NOMO-1 treated with dmso at 0.1 percent for 144 hours (cell line): Measurements from ENCODE around the gene MTMR2.

Experiments
- DNase-seq: peaks from one replicate; lab custom pipeline; 2025; ENCODE audit not compliant: unreplicated experiment; lab: John Stamatoyannopoulos, UW

MTMR2 gene

GRCh38 chr11:95918720-95919119 is 5.2 kb downstream of the MTMR2 start:
- no peak for DNase-seq

- DNase-seq = no peak
Observed at GRCh38 chr11:95918056-95918455, 5.9 kb downstream of the MTMR2 start.

- no peak for DNase-seq
Observed at GRCh38 chr11:95917193-95918036, 6.5 kb downstream of the MTMR2 start.

GRCh38 chr11:95916049-95916448 is 7.9 kb downstream of the MTMR2 start:
- no peak for DNase-seq

- DNase-seq = no peak
Observed at GRCh38 chr11:95915051-95915450, 8.9 kb downstream of the MTMR2 start.

- no peak for DNase-seq
Observed at GRCh38 chr11:95913830-95914615, 9.9 kb downstream of the MTMR2 start.

GRCh38 chr11:95912902-95913560 is 10.9 kb downstream of the MTMR2 start:
- DNase-seq = no peak

- no peak for DNase-seq
Observed at GRCh38 chr11:95911369-95911759, 12.5 kb downstream of the MTMR2 start.

GRCh38 chr11:95910638-95911368 is 13.1 kb downstream of the MTMR2 start:
- DNase-seq = no peak

- DNase-seq = no peak
Observed at GRCh38 chr11:95908826-95909225, 15.1 kb downstream of the MTMR2 start.

- DNase-seq = no peak
Observed at GRCh38 chr11:95907476-95907875, 16.4 kb downstream of the MTMR2 start.

- DNase-seq = no peak
Observed at GRCh38 chr11:95904009-95904650, 19.8 kb downstream of the MTMR2 start.

GRCh38 chr11:95898782-95899181 is 25.1 kb downstream of the MTMR2 start:
- DNase-seq = no peak

- DNase-seq = no peak
Observed at GRCh38 chr11:95897731-95898130, 26.2 kb downstream of the MTMR2 start.

GRCh38 chr11:95895815-95896214 is 28.1 kb downstream of the MTMR2 start:
- DNase-seq = peak; percentile 1

- DNase-seq = no peak
Observed at GRCh38 chr11:95892892-95893570, 30.9 kb downstream of the MTMR2 start.

GRCh38 chr11:95892492-95892891 is 31.4 kb downstream of the MTMR2 start:
- DNase-seq = no peak

GRCh38 chr11:95891423-95892170 is 32.3 kb downstream of the MTMR2 start:
- DNase-seq = no peak

GRCh38 chr11:95888852-95889251 is 35.1 kb downstream of the MTMR2 start:
- no peak for DNase-seq
